Kidney epithelial cell (primary cell): ENCODE results near the gene ZAR1L. TPM values are rescaled to one million over a fixed set of nuclear protein-coding genes. Genes with fewer than 3 reads are reported as not detected.

Experiments
- DNase-seq: peaks from one replicate; pipeline ENCODE4 v3.0.0-alpha.2; 2010; ENCODE audit warnings: low read depth
- H3K27me3 ChIP-seq: 2 replicates; pipeline ENCODE4 v1.6.0; 2011; ENCODE audit warnings: low read length; ENCODE audit not compliant: control insufficient read depth, insufficient read depth
- H3K36me3 ChIP-seq: 2 replicates; pipeline ENCODE4 v1.5.1; 2011; ENCODE audit warnings: low read length; ENCODE audit not compliant: control insufficient read depth, insufficient read depth
- H3K4me3 ChIP-seq: 2 replicates; pipeline ENCODE4 v1.5.1; 2011; ENCODE audit warnings: low read depth, mild to moderate bottlenecking, control low read depth, low read length
- CTCF ChIP-seq: IDR thresholded peaks from 2 replicates; pipeline ENCODE4 v1.5.1; 2011; ENCODE audit warnings: mild to moderate bottlenecking, moderate library complexity, low read length, control low read depth, inconsistent platforms; ENCODE audit not compliant: insufficient read depth, poor library complexity, severe bottlenecking
- total RNA-seq: library from RNA; depleted of rRNA; stranded (reverse); fragments of >200 nt; gene quantifications from 2 replicates; pipeline ENCODE4 v1.2.3, GENCODE V29; 2015

ZAR1L gene
- total RNA-seq, 1 donor from 2014 or later, result not detected

GRCh38 chr13:32255724-32256109 is 59.4 kb downstream of the ZAR1L start:
- TF ChIP-seq CTCF, result no peak
- Histone ChIP-seq H3K36me3 (no peaks in the 10 kb centered on the region), H3K27me3 (no peaks in the 10 kb centered on the region), H3K4me3 (no peak overlapping the region)
- no peak for DNase-seq

GRCh38 chr13:32254916-32255723 is 60.0 kb downstream of the ZAR1L start:
- DNase-seq, result no peak
- Histone ChIP-seq H3K36me3 (no peaks in the 10 kb centered on the region), H3K4me3 (no peak overlapping the region), H3K27me3 (no peaks in the 10 kb centered on the region)
- no peak for TF ChIP-seq CTCF

- no peak for DNase-seq
- H3K4me3 ChIP-seq, result no peak overlapping the region
- no peaks in the 10 kb centered on the region for H3K36me3 ChIP-seq
- no peak for TF ChIP-seq CTCF
- no peaks in the 10 kb centered on the region for H3K27me3 ChIP-seq
Measured at GRCh38 chr13:32254416-32254815, 60.7 kb downstream of the ZAR1L start.

- no peak for DNase-seq
- no peak for TF ChIP-seq CTCF
- H3K4me3 ChIP-seq, result no peak overlapping the region
- no peaks in the 10 kb centered on the region for H3K36me3 ChIP-seq
- H3K27me3 ChIP-seq, result no peaks in the 10 kb centered on the region
Measured at GRCh38 chr13:32253911-32254399, 61.2 kb downstream of the ZAR1L start.

Other genes with a start within 250 kb of the ZAR1L start
- gene BRCA2, start 145 bp upstream of the ZAR1L start, total RNA-seq, result 6.3 and 7.5 TPM in 2 replicates
- gene N4BP2L1, start 112.8 kb upstream of the ZAR1L start, total RNA-seq, result 4.4 and 7.8 TPM in 2 replicates
- gene N4BP2L2, start 223.4 kb upstream of the ZAR1L start, total RNA-seq, result 58.6 and 64.1 TPM in 2 replicates